Activated CD4-positive, alpha-beta T cell treated with anti-CD3 and anti-CD28 coated beads, Interleukin-2, amount 50 U/mL, for 24 hours (primary cell): ENCODE data around the gene FZD4.
"Not testable (repeated sequence)": the region's sequence is repeated elsewhere in the genome, so short reads cannot be mapped to it uniquely, and the experiment has no call there.

ENCODE experiments used
- DNase-seq, 2 donors: peaks; one replicate each; pipeline ENCODE4 v3.0.0-alpha.2; 2020; ENCODE audit warnings: low read depth in 1 of 2, low spot score in 1 of 2

The FZD4 gene

GRCh38 chr11:86938203-86938899 lies 16.8 kb downstream of the FZD4 start:
- DNase-seq = no peak

- DNase-seq = not testable (repeated sequence)
Observed at GRCh38 chr11:86937193-86937806, 17.9 kb downstream of the FZD4 start.

- no peak for DNase-seq
Observed at GRCh38 chr11:86934926-86935579, 20.1 kb downstream of the FZD4 start.

GRCh38 chr11:86934582-86934900 lies 20.7 kb downstream of the FZD4 start:
- no peak for DNase-seq

- DNase-seq = no peak
Observed at GRCh38 chr11:86933891-86934581, 21.2 kb downstream of the FZD4 start.

- no peak for DNase-seq
Observed at GRCh38 chr11:86932924-86933875, 22.0 kb downstream of the FZD4 start.

GRCh38 chr11:86932259-86932585 lies 23.0 kb downstream of the FZD4 start:
- DNase-seq = no peak

GRCh38 chr11:86931548-86932258 lies 23.5 kb downstream of the FZD4 start:
- DNase-seq = no peak

- no peak for DNase-seq
Observed at GRCh38 chr11:86930957-86931547, 24.1 kb downstream of the FZD4 start.

GRCh38 chr11:86926975-86927374 lies 28.2 kb downstream of the FZD4 start:
- DNase-seq = no peak

GRCh38 chr11:86923999-86924766 lies 31.0 kb downstream of the FZD4 start:
- DNase-seq = no peak

GRCh38 chr11:86922225-86922624 lies 33.0 kb downstream of the FZD4 start:
- no peak for DNase-seq

- DNase-seq = no peak
Observed at GRCh38 chr11:86919557-86920210, 35.5 kb downstream of the FZD4 start.

GRCh38 chr11:86918973-86919372 lies 36.2 kb downstream of the FZD4 start:
- no peak for DNase-seq

- no peak for DNase-seq
Observed at GRCh38 chr11:86918496-86918895, 36.7 kb downstream of the FZD4 start.

- DNase-seq = no peak
Observed at GRCh38 chr11:86917589-86917988, 37.6 kb downstream of the FZD4 start.

GRCh38 chr11:86916330-86916729 lies 38.9 kb downstream of the FZD4 start:
- no peak for DNase-seq

- DNase-seq = not testable (repeated sequence)
Observed at GRCh38 chr11:86915850-86916249, 39.3 kb downstream of the FZD4 start.
